SK-N-SH treated with all-trans-retinoic acid at 6 μM for 48 hours (cell line): ENCODE results near the gene ZNFX1.
"Not testable (repeated sequence)": the region's sequence is repeated elsewhere in the genome, so short reads cannot be mapped to it uniquely, and the experiment has no call there.

Source experiments
- ATAC-seq: fragments of 200-7000 bp; cut with Tn5 transposase; 3 replicates; pipeline ENCODE4 v1.9.1; 2020; ENCODE audit warnings: mild to moderate bottlenecking, moderate library complexity
- ISL1 ChIP-seq: fragments of 250-450 bp; sonication (Bioruptor Pico); IDR thresholded peaks from 2 replicates; pipeline ENCODE4 v2.1.2; 2022; ENCODE audit warnings: mild to moderate bottlenecking, moderate library complexity
- POU6F1 ChIP-seq: fragments of 250-450 bp; sonication (Bioruptor Pico); IDR thresholded peaks from 2 replicates; pipeline ENCODE4 v1.8.0; 2021; ENCODE audit warnings: low read depth, mild to moderate bottlenecking, moderate library complexity, borderline replicate concordance
- SNAI2 ChIP-seq: fragments of 250-450 bp; sonication (Bioruptor Pico); IDR thresholded peaks from 2 replicates; pipeline ENCODE4 v1.5.0; 2020; ENCODE audit warnings: mild to moderate bottlenecking, moderate library complexity
- TCF4 ChIP-seq: fragments of 250-450 bp; sonication (Bioruptor Pico); IDR thresholded peaks from 2 replicates; pipeline ENCODE4 v1.8.0; 2021; ENCODE audit warnings: mild to moderate bottlenecking, moderate library complexity, borderline replicate concordance
- TOX ChIP-seq: fragments of 250-450 bp; sonication (Bioruptor Pico); IDR thresholded peaks from 2 replicates; pipeline ENCODE4 v1.8.0; 2021; ENCODE audit warnings: mild to moderate bottlenecking, moderate library complexity, borderline replicate concordance
- ZFP30 ChIP-seq: fragments of 450-650 bp; formaldehyde crosslinking; IDR thresholded peaks from 2 replicates; pipeline ENCODE4 v1.5.0; 2022; ENCODE audit warnings: mild to moderate bottlenecking, moderate library complexity
- ZNF70 ChIP-seq: fragments of 450-650 bp; formaldehyde crosslinking; IDR thresholded peaks from 2 replicates; pipeline ENCODE4 v1.5.0; 2020; ENCODE audit warnings: mild to moderate bottlenecking, moderate library complexity
- TF ChIP-seq, protein P1 (sequence below): fragments of 250-450 bp; sonication (Bioruptor Pico); IDR thresholded peaks from 2 replicates; pipeline ENCODE4 v1.8.0; 2020; ENCODE audit warnings: mild to moderate bottlenecking, moderate library complexity, borderline replicate concordance

Gene ZNFX1

GRCh38 chr20:49199729-49200293, 78.0 kb downstream of the ZNFX1 start:
- no peak for TF ChIP-seq TOX
- TF ChIP-seq TCF4 (CRISPR knock-in tag): no peak
- TF ChIP-seq POU6F1 (CRISPR knock-in tag): no peak
- no peak for TF ChIP-seq ZNF70 (CRISPR knock-in tag)
- TF ChIP-seq ISL1 (CRISPR knock-in tag): no peak
- TF ChIP-seq ZFP30 (CRISPR knock-in tag): no peak
- TF ChIP-seq, protein P1, sequence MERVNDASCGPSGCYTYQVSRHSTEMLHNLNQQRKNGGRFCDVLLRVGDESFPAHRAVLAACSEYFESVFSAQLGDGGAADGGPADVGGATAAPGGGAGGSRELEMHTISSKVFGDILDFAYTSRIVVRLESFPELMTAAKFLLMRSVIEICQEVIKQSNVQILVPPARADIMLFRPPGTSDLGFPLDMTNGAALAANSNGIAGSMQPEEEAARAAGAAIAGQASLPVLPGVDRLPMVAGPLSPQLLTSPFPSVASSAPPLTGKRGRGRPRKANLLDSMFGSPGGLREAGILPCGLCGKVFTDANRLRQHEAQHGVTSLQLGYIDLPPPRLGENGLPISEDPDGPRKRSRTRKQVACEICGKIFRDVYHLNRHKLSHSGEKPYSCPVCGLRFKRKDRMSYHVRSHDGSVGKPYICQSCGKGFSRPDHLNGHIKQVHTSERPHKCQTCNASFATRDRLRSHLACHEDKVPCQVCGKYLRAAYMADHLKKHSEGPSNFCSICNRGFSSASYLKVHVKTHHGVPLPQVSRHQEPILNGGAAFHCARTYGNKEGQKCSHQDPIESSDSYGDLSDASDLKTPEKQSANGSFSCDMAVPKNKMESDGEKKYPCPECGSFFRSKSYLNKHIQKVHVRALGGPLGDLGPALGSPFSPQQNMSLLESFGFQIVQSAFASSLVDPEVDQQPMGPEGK (CRISPR knock-in tag): no peak
- TF ChIP-seq SNAI2 (CRISPR knock-in tag): no peak
- no peak for ATAC-seq

DNA sequence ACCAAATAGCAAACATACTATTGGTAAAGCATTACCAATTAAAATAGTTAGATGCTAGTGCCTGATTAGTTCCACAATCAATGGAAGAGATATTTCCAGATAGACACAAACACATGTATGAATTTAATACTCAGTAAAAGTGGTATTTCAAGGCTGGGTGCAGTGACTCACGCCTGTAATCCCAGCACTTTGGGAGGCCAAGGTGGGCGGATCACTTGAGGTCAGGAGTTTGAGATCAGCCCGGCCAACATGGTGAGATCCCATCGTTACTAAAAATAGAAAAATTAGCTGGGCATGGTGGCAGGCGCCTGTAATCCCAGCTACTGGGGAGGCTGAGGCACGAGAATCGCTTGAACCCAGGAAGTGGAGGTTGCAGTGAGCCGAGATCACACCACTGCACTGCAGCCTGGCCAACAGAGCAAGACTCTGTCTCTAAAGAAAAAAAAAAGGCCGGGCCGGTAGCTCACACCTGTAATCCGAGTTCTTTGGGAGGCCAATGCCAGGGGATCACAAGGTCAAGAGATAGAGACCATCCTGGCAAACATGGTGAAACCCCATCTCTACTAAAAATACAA, 84.8 kb downstream of the ZNFX1 start:
- ATAC-seq: not testable (repeated sequence)
